ENCODE results near the gene NTN5. TPM values are rescaled to one million over a fixed set of nuclear protein-coding genes. Genes with fewer than 3 reads are reported as not detected.

NTN5 gene
- total and polyA plus RNA-seq, 11 donors: 0.11 to 0.42 (median 0.16) TPM; not detected in 7

DNA sequence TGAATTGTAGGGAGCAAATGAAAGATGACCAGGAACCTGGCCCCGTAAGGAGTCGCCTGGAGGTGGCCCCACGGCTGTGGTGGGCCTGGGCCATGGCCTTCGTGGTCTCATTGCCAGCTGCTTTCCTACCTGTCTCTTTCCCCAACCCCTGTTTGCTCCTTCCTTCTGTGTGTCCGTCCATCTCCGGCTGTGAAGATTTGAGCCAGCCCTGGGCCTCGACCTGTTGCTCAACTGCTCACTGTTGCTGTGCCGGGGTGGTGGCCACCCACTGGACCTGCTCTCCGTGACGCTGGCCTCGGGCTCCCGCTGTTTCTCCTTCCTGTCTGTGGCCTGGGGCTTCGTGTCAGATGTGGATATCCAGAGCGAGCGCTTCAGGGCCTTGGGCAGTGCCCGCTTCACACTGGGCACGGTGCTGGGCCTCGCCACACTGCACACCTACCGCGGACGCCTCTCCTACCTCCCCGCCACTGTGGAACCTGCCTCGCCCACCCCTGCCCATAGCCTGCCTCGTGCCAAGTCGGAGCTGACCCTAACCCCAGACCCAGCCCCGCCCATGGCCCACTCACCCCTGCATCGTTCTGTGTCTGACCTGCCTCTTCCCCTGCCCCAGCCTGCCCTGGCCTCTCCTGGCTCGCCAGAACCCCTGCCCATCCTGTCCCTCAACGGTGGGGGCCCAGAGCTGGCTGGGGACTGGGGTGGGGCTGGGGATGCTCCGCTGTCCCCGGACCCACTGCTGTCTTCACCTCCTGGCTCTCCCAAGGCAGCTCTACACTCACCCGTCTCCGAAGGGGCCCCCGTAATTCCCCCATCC, 44.1 kb downstream of the NTN5 start:
- H3K27ac ChIP-seq: peak overlapping the region in 1 of 12 donors; percentile 16
- H3K9me3 ChIP-seq: no peaks in the 10 kb centered on the region
- WGBS, 4 donors: 84 to 87% (median 86%) methylated on average over 34 of the region's 34 CpGs
- no peak for TF ChIP-seq POLR2A (IDR thresholded peaks at IDR 0.05)
- TF ChIP-seq, protein P1, sequence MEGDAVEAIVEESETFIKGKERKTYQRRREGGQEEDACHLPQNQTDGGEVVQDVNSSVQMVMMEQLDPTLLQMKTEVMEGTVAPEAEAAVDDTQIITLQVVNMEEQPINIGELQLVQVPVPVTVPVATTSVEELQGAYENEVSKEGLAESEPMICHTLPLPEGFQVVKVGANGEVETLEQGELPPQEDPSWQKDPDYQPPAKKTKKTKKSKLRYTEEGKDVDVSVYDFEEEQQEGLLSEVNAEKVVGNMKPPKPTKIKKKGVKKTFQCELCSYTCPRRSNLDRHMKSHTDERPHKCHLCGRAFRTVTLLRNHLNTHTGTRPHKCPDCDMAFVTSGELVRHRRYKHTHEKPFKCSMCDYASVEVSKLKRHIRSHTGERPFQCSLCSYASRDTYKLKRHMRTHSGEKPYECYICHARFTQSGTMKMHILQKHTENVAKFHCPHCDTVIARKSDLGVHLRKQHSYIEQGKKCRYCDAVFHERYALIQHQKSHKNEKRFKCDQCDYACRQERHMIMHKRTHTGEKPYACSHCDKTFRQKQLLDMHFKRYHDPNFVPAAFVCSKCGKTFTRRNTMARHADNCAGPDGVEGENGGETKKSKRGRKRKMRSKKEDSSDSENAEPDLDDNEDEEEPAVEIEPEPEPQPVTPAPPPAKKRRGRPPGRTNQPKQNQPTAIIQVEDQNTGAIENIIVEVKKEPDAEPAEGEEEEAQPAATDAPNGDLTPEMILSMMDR (IDR thresholded peaks at IDR 0.05): no peak
- H3K4me3 ChIP-seq: no peak overlapping the region
- ATAC-seq (no peak), DNase-seq (peak in 1 of 5 donors; percentile 40)
- peaks cover 0 to 53% (median 7%) of the 10 kb centered on the region in 9 donors for H3K36me3 ChIP-seq
- H3K4me1 ChIP-seq: peaks cover 11 to 56% (median 48%) of the 10 kb centered on the region in 12 donors
- intact Hi-C loops (cut with DNase I): loop anchor here in 2 of 10 donors (5.0 to 10.0 kb wide), 2 partner anchors 881 to 1016 kb away; partner anchors contain the start of genes NOP53 (in 1 of the 2), RRAS (in 1 of the 2) and SCAF1 (in 1 of the 2)
- H3K27me3 ChIP-seq: no peaks in the 10 kb centered on the region

- peaks cover 0 to 47% (median 7%) of the 10 kb centered on the region in 9 donors for H3K36me3 ChIP-seq
- no peaks in the 10 kb centered on the region for H3K9me3 ChIP-seq
- WGBS, 4 donors: 65 to 91% (median 87%) methylated on average over 4 to 17 of the region's 17 CpGs
- DNase-seq: no peak
- ATAC-seq: no peak
- peak overlapping the region in 1 of 12 donors; percentile 16 for H3K27ac ChIP-seq
- intact Hi-C loops (cut with DNase I): loop anchor here in 2 of 10 donors (5.0 to 10.0 kb wide), 2 partner anchors 881 to 1017 kb away; partner anchors contain the start of genes NOP53 (in 1 of the 2), RRAS (in 1 of the 2) and SCAF1 (in 1 of the 2)
- H3K27me3 ChIP-seq: no peaks in the 10 kb centered on the region
- no peak overlapping the region for H3K4me3 ChIP-seq
- H3K4me1 ChIP-seq: peaks cover 3 to 56% (median 47%) of the 10 kb centered on the region in 12 donors
- TF ChIP-seq, protein P1 (IDR thresholded peaks at IDR 0.05): no peak
- no peak for TF ChIP-seq POLR2A (IDR thresholded peaks at IDR 0.05)
These were observed 44.9 kb downstream of the NTN5 start for GRCh38 chr19:48627865-48628314.

DNA sequence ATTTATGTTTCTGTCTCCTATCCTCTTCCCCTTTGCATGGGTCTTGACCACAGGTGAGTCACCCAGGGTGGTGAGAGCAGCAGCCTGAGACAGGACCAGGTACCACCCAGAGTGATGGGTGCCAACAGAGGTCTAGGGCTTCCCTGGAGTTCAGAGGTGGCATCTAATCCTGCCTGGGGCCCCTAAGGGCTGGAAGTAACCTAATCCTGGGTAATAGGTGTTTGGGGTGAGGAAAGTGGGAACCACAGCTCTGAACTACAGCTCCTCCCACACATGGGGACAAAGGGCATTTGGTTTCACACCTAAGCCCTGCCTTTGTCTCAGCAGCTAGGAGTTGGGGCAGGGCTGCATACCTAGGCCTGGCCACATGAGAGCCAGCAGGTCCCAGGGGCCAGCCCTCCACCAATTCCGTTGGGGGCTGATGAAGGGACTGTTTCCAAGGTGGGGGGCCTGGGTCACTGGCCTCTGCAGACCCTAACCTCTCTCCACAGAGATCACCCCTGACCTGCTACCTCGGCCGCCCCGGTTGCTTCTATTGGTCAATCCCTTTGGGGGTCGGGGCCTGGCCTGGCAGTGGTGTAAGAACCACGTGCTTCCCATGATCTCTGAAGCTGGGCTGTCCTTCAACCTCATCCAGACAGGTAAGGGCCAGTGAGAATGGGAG, 45.5 kb downstream of the NTN5 start:
- Histone ChIP-seq H3K27me3 (no peaks in the 10 kb centered on the region), H3K27ac (no peak overlapping the region), H3K4me3 (no peak overlapping the region), H3K36me3 (peaks cover 0 to 42% (median 7%) of the 10 kb centered on the region in 9 donors), H3K4me1 (peaks cover 3 to 53% (median 44%) of the 10 kb centered on the region in 12 donors), H3K9me3 (no peaks in the 10 kb centered on the region)
- WGBS, 4 donors: 83 to 90% (median 84%) methylated on average over 6 of the region's 6 CpGs
- no peak for ATAC-seq
- TF ChIP-seq, protein P1 (IDR thresholded peaks at IDR 0.05): no peak
- TF ChIP-seq POLR2A (IDR thresholded peaks at IDR 0.05): no peak
- intact Hi-C loops (cut with DNase I): loop anchor here in 2 of 10 donors (5.0 to 10.0 kb wide), 2 partner anchors 880 to 1017 kb away; partner anchors contain the start of genes NOP53 (in 1 of the 2), RRAS (in 1 of the 2) and SCAF1 (in 1 of the 2)
- no peak for DNase-seq

Measured in heart left ventricle (tissue), 16 donors.